Measurements from ENCODE around the gene GGCX. TPM values are rescaled to one million over a fixed set of nuclear protein-coding genes. Genes with fewer than 3 reads are reported as not detected.

The GGCX gene
- total and polyA plus RNA-seq, 2 of the 4 experiments (the other 2 are of a cell fraction), result 35.0 to 39.4 TPM

GRCh38 chr2:85539361-85540132, 21.7 kb downstream of the GGCX start:
- H2BK120ac ChIP-seq (ENCODE audit: low read depth, low read length), result peak overlapping the region; percentile 78; the same call in 1 of the 2 replicates
- H3K79me1 ChIP-seq (ENCODE audit: low read depth in 1 of 2, low read length in 2 of 2), result peaks cover 20 to 47% of the 10 kb centered on the region in 2 experiments
- H4K20me1 ChIP-seq (ENCODE audit: insufficient read depth, low read length), result peaks cover 55% of the 10 kb centered on the region
- peak overlapping the region; percentile 99 for H3K14ac ChIP-seq (replicated peaks; ENCODE audit: low read depth, low read length)
- H2AK5ac ChIP-seq (ENCODE audit: low read depth, low read length), result peak overlapping the region; percentile 98
- H3K4ac ChIP-seq (ENCODE audit: low read depth, low read length), result peak overlapping the region; percentile 97
- peaks cover 10% of the 10 kb centered on the region for H3K4me1 ChIP-seq (ENCODE audit: control insufficient read depth, insufficient read depth, low read length)
- in situ Hi-C loops (cut with MboI; ENCODE audit: low sequenced_read_pairs) (no loop called here), intact Hi-C loops (cut with micrococcal nuclease) (loop anchor here (2.0 to 10.0 kb wide), 4 partner anchors 33 to 475 kb away; no protein-coding TSS in a partner anchor), dilution Hi-C loops (cut with HindIII; ENCODE audit: low sequenced_read_pairs, unreplicated experiment) (no loop called here)
- peak overlapping the region; percentile 97 for H3K23ac ChIP-seq (ENCODE audit: low read depth, low read length)
- H3K18ac ChIP-seq (ENCODE audit: low read depth, low read length), result peak overlapping the region; percentile 82
- peak overlapping the region; percentile 80 for H2AFZ ChIP-seq (replicated peaks; ENCODE audit: low read length, poor library complexity)
- peak overlapping the region; percentile 41; the same call in 1 of the 3 replicates for H2BK15ac ChIP-seq (ENCODE audit: low read depth, low read length)
- peak overlapping the region; percentile 78 for H3K4me3 ChIP-seq (ENCODE audit: insufficient read depth, low read depth, low read length)
- no TSS peak for BruUV-seq (replicated peaks)
- peak overlapping the region; percentile 83 for H3K56ac ChIP-seq (ENCODE audit: extremely low read depth, insufficient read depth, low read length)
- H3K9me3 ChIP-seq (ENCODE audit: control insufficient read depth, insufficient read depth, low read length), result no peaks in the 10 kb centered on the region
- ATAC-seq (ENCODE audit: low read depth) (peak; percentile 29), DNase-seq (peak; percentile 61)
- H3K9ac ChIP-seq (ENCODE audit: low read depth, low read length), result peak overlapping the region; percentile 97
- no peaks in the 10 kb centered on the region for H3K27me3 ChIP-seq (ENCODE audit: control insufficient read depth, insufficient read depth, low read length)
- POLR2A ChIA-PET (ENCODE audit: unreplicated experiment), result interaction anchor here (0.6 to 3.6 kb wide), 13 partner anchors 11 to 220 kb away, joined by 3 to 42 read pairs (median 6); no protein-coding TSS in a partner anchor
- H3K9me1 ChIP-seq (ENCODE audit: insufficient read depth, low read length), result peaks cover 8% of the 10 kb centered on the region; the same call in 1 of the 2 replicates
- CTCF ChIA-PET, result interaction anchor here (0.9 to 2.4 kb wide), 5 partner anchors 24 to 120 kb away, joined by 3 to 7 read pairs (median 4); no protein-coding TSS in a partner anchor
- peak overlapping the region; percentile 98 for H4K91ac ChIP-seq (ENCODE audit: insufficient read depth, low read depth, low read length)
- H3K4me2 ChIP-seq (ENCODE audit: low read depth, low read length), result peak overlapping the region; percentile 72
- peak overlapping the region; percentile 92 to 97 for H4K8ac ChIP-seq (ENCODE audit: low read depth in 2 of 2, low read length in 2 of 2)
- H3K27ac ChIP-seq (ENCODE audit: insufficient read depth, low read length), result peak overlapping the region; percentile 92
- peak overlapping the region; percentile 91 for H2BK5ac ChIP-seq (ENCODE audit: low read depth, low read length, poor library complexity, severe bottlenecking)
- H3K36me3 ChIP-seq (ENCODE audit: control insufficient read depth, insufficient read depth, low read length), result peaks cover 23% of the 10 kb centered on the region
- WGBS, 2 experiments (ENCODE audit: extremely low coverage in 2 of 2, insufficient read length in 1 of 2), result 1% methylated on average over 27 of the region's 67 CpGs; no CpG with 5 or more reads in 1 of the 2 experiments
- H4K5ac ChIP-seq (ENCODE audit: low read depth, low read length), result peak overlapping the region; percentile 28
- H2BK20ac ChIP-seq (ENCODE audit: low read depth, low read length), result no peak overlapping the region
- H2AK9ac ChIP-seq (replicated peaks; ENCODE audit: low read depth, low read length, poor library complexity), result peak overlapping the region; percentile 100
- TF ChIP-seq, protein P1, sequence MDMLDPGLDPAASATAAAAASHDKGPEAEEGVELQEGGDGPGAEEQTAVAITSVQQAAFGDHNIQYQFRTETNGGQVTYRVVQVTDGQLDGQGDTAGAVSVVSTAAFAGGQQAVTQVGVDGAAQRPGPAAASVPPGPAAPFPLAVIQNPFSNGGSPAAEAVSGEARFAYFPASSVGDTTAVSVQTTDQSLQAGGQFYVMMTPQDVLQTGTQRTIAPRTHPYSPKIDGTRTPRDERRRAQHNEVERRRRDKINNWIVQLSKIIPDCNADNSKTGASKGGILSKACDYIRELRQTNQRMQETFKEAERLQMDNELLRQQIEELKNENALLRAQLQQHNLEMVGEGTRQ (IDR thresholded peaks at IDR 0.05; ENCODE audit: low read depth, low read length), result peak; percentile 48; the same call in 1 of the 2 replicates
- peak; percentile 97 for TF ChIP-seq MXI1 (IDR thresholded peaks at IDR 0.05; ENCODE audit: borderline replicate concordance, low read depth, low read length)
- no peak for TF ChIP-seq RFX5 (IDR thresholded peaks at IDR 0.05; ENCODE audit: low read depth, low read length)
- no peak for TF ChIP-seq RCOR1 (IDR thresholded peaks at IDR 0.05; ENCODE audit: insufficient replicate concordance, low read length)
- no peak for TF ChIP-seq CEBPB (IDR thresholded peaks at IDR 0.05; ENCODE audit: low read depth, low read length)
- TF ChIP-seq POLR2A (IDR thresholded peaks at IDR 0.05; ENCODE audit: low read depth, low read length), result no peak
- TF ChIP-seq ELK1 (IDR thresholded peaks at IDR 0.05; ENCODE audit: borderline replicate concordance, low read depth, low read length), result no peak
- no peak for TF ChIP-seq CTCF (conservative IDR thresholded peaks at IDR 0.05; ENCODE audit: low read depth, low read length)
- no peak for TF ChIP-seq MAZ (IDR thresholded peaks at IDR 0.05; ENCODE audit: borderline replicate concordance, low read depth, low read length)
- TF ChIP-seq MAFK (IDR thresholded peaks at IDR 0.05; ENCODE audit: low read depth, low read length), result no peak
- TF ChIP-seq CHD1 (IDR thresholded peaks at IDR 0.05; ENCODE audit: low read depth, low read length), result 0 out of 2 replicates have a peak, but pooled peaks have one; percentile 9
- peak; percentile 44 for TF ChIP-seq BHLHE40 (IDR thresholded peaks at IDR 0.05; ENCODE audit: low read depth, low read length)
- no peak for TF ChIP-seq FOS (IDR thresholded peaks at IDR 0.05; ENCODE audit: low read depth, low read length)

All from IMR-90 (cell line).